K562 (cell line): ENCODE measurements around the gene ADCY1. TPM values are rescaled to one million over a fixed set of nuclear protein-coding genes. Genes with fewer than 3 reads are reported as not detected.

ENCODE experiments used
- ATAC-seq: fragments of 200-7000 bp; cut with Tn5 transposase; 3 replicates; pipeline ENCODE4 v1.9.1; 2020; ENCODE audit warnings: moderate library complexity
- BruUV-seq: library from RNA; stranded (reverse); fragments of 400-500 nt; replicated peaks from 2 replicates; lab custom pipeline; 2021; lab: Mats Ljungman, UMichigan
- CTCF ChIA-PET: fragments of 300-600 bp; formaldehyde crosslinking; extraction: SDS; loops from one replicate; lab custom pipeline; 2021; ENCODE audit warnings: low intra/inter-chr PET ratio; lab: Yijun Ruan, JAX
- POLR2A ChIA-PET: fragments of 300-600, 350-650 bp; sonication (Branson Sonifier 250); formaldehyde crosslinking; extraction: SDS; loops from one replicate; lab custom pipeline; 2021; ENCODE audit warnings: antibody characterized with exemption, inconsistent platforms; lab: Yijun Ruan, JAX
- DNase-seq, 4 experiments: peaks; one replicate each; pipeline versions ENCODE4 v3.0.0 to v3.0.0-alpha.2; 2011 to 2018; ENCODE audit warnings: low spot score in 3 of 4, mixed read lengths in 3 of 4; ENCODE audit errors: extremely low read depth in 1 of 4
- FAIRE-seq: peaks from 2 replicates; lab custom pipeline; 2011; peaks lifted over from hg19 to GRCh38; lab: Jason Lieb, UNC
- H2AFZ ChIP-seq: 2 replicates; pipeline ENCODE4 v1.6.0; 2011; ENCODE audit warnings: low read depth, low read length, control low read depth, inconsistent platforms
- H3K27ac ChIP-seq: fragments of 200-600 bp; 3 replicates; pipeline ENCODE4 v1.8.0; 2011; ENCODE audit warnings: low read depth, mild to moderate bottlenecking, control low read depth, inconsistent platforms, low read length, moderate library complexity, mixed read lengths; ENCODE audit errors: extremely low read depth
- H3K27me3 ChIP-seq, 2 experiments: fragments of 300-600 bp in 1 of 2; 2 replicates in 1 of 2; 3 replicates in 1 of 2; pipeline versions ENCODE4 v1.6.0 to v1.8.0; 2011; ENCODE audit warnings: inconsistent platforms in 2 of 2, low read length in 2 of 2, mild to moderate bottlenecking in 1 of 2, mixed read lengths in 1 of 2, moderate library complexity in 1 of 2; ENCODE audit not compliant: control insufficient read depth in 2 of 2, insufficient read depth in 2 of 2
- H3K36me3 ChIP-seq: fragments of 300-600 bp; 3 replicates; pipeline ENCODE4 v1.8.0; 2011; ENCODE audit warnings: mild to moderate bottlenecking, low read length, inconsistent platforms; ENCODE audit not compliant: control insufficient read depth, insufficient read depth
- H3K4me1 ChIP-seq, 2 experiments: fragments of 200-600 bp in 1 of 2; replicated peaks in 1 of 2; 2 replicates in 1 of 2; 3 replicates in 1 of 2; pipeline versions ENCODE4 v1.5.1 to v1.8.0; 2011; ENCODE audit warnings: inconsistent platforms in 2 of 2, low read length in 2 of 2, mild to moderate bottlenecking in 1 of 2, mixed read lengths in 1 of 2, moderate library complexity in 1 of 2; ENCODE audit not compliant: control insufficient read depth in 2 of 2, insufficient read depth in 2 of 2
- H3K4me2 ChIP-seq: 2 replicates; pipeline ENCODE4 v1.6.1; 2011; ENCODE audit warnings: low read length, control low read depth, inconsistent platforms, mixed read lengths; ENCODE audit not compliant: insufficient read depth
- H3K4me3 ChIP-seq: fragments of 200-600 bp; sonication (generic), shearing (Covaris generic); 2 replicates; pipeline ENCODE4 v1.5.1; 2016; ENCODE audit warnings: control low read depth, inconsistent platforms
- H3K79me2 ChIP-seq: fragments of 200-600 bp; 3 replicates; pipeline ENCODE4 v1.8.0; 2011; ENCODE audit warnings: low read length, inconsistent platforms; ENCODE audit not compliant: control insufficient read depth, insufficient read depth
- H3K9ac ChIP-seq, 2 experiments: 2 replicates each; pipeline versions ENCODE4 v1.6.0 to v1.6.1; 2011; ENCODE audit warnings: low read depth in 2 of 2, low read length in 2 of 2, control low read depth in 1 of 2, inconsistent platforms in 1 of 2, mild to moderate bottlenecking in 1 of 2, mixed read lengths in 1 of 2; ENCODE audit not compliant: insufficient read depth in 1 of 2
- H3K9me1 ChIP-seq: one replicate; pipeline ENCODE4 v1.6.0; 2011; ENCODE audit warnings: inconsistent platforms, mild to moderate bottlenecking, low read length, moderate library complexity; ENCODE audit not compliant: control insufficient read depth, insufficient read depth
- H3K9me3 ChIP-seq: replicated peaks from 2 replicates; pipeline ENCODE4 v1.5.1; 2011; ENCODE audit warnings: low read depth, low read length, inconsistent platforms; ENCODE audit not compliant: control insufficient read depth, insufficient read depth
- H4K20me1 ChIP-seq: replicated peaks from 2 replicates; pipeline ENCODE4 v1.6.1; 2011; ENCODE audit warnings: low read length, inconsistent platforms, mixed read lengths; ENCODE audit not compliant: control insufficient read depth, insufficient read depth
- ATF1 ChIP-seq, 2 experiments: fragments of 450-650 bp in 1 of 2; IDR thresholded peaks; 2 replicates each; pipeline ENCODE4 v1.6.1; 2016; ENCODE audit warnings: missing compliant biosample characterization in 1 of 2, missing genetic modification characterization in 1 of 2
- FOS ChIP-seq: IDR thresholded peaks from 3 replicates; pipeline ENCODE4 v1.6.1; 2011; ENCODE audit not compliant: insufficient read length; ENCODE audit errors: extremely low read depth
- KLF6 ChIP-seq: fragments of 250-450 bp; sonication (Bioruptor Pico); IDR thresholded peaks from 2 replicates; pipeline ENCODE4 v1.4.0; 2020; ENCODE audit warnings: mild to moderate bottlenecking, moderate library complexity, borderline replicate concordance
- POU5F1 ChIP-seq: fragments of 150-350 bp; IDR thresholded peaks from 2 replicates; pipeline ENCODE4 v1.6.1; 2014; ENCODE audit warnings: borderline replicate concordance, low read length, low read depth, mild to moderate bottlenecking; ENCODE audit not compliant: partially characterized antibody
- PRMT5 ChIP-seq: sonication (generic); formaldehyde crosslinking; IDR thresholded peaks from 2 replicates; pipeline ENCODE4 v1.5.0; 2020; ENCODE audit warnings: missing genetic modification reagents
- SIX5 ChIP-seq, 2 experiments: IDR thresholded peaks; 2 replicates each; pipeline ENCODE4 v1.6.1; 2011; ENCODE audit warnings: low read length in 2 of 2, borderline replicate concordance in 1 of 2, low read depth in 1 of 2, mild to moderate bottlenecking in 1 of 2, moderate library complexity in 1 of 2; ENCODE audit not compliant: insufficient read depth in 1 of 2
- TCF7 ChIP-seq: sonication (generic); IDR thresholded peaks from 2 replicates; pipeline ENCODE4 v1.6.1; 2016; ENCODE audit warnings: antibody characterized with exemption, borderline replicate concordance
- TCF7L2 ChIP-seq: fragments of 150-350 bp; IDR thresholded peaks from 2 replicates; pipeline ENCODE4 v1.6.1; 2016; ENCODE audit warnings: low read depth, mild to moderate bottlenecking, low read length, moderate library complexity
- ZC3H8 ChIP-seq: fragments of 450-650 bp; IDR thresholded peaks from 2 replicates; pipeline ENCODE4 v1.6.1; 2017
- ZKSCAN1 ChIP-seq: fragments of 150-350 bp; IDR thresholded peaks from 2 replicates; pipeline ENCODE4 v1.6.1; 2016; ENCODE audit warnings: low read depth, low read length
- whole genome bisulfite sequencing: fragments of 100-300 bp; shearing (Covaris generic); methylation state at CpG from one replicate; pipeline ENCODE4 v1.1.6; 2016; ENCODE audit warnings: low coverage, mixed read lengths; ENCODE audit not compliant: insufficient coverage; ENCODE audit errors: missing lambda C conversion rate; 5-methylcytosine and 5-hydroxymethylcytosine counted together
- in situ Hi-C: fragments of 300-500 bp; cut with MboI; formaldehyde crosslinking; loops from 4 replicates; pipeline ENCODE4 v1.15.0; 2018; ENCODE audit warnings: inconsistent platforms, mixed read lengths
- intact Hi-C: fragments of 100-400 bp; cut with micrococcal nuclease; formaldehyde crosslinking; loops from 2 replicates; pipeline ENCODE4 v1.14.2; 2022
- polyA plus RNA-seq, 8 experiments: library from polyadenylated mRNA; depleted of rRNA in 4 of 8; stranded (reverse) in 5 of 8; unstranded in 3 of 8; fragments of >200 nt; fragmentation: Nextera tagmentation in 2 of 8; fragmentation: Illumina TruSeq in 1 of 8; extraction: Ambion mirVana in 2 of 8; extraction: Trizol in 1 of 8; gene quantifications; 2 replicates each; pipeline versions ENCODE4 v1.2.1 to v1.2.3, GENCODE V29; 2011 to 2014; ENCODE audit warnings: inconsistent platforms in 1 of 8, missing spikeins in 1 of 8
- total RNA-seq, 7 experiments: library from RNA; depleted of rRNA in 6 of 7; stranded (reverse); fragments of >200 nt in 6 of 7; fragmentation: Illumina TruSeq in 2 of 7; extraction: Trizol in 2 of 7; gene quantifications; 2 replicates each; pipeline versions ENCODE4 v1.2.1 to v1.2.3, GENCODE V29; 2011 to 2021; ENCODE audit warnings: low replicate concordance in 1 of 7
- TF ChIP-seq, protein P1 (sequence below): fragments of 250-450 bp; sonication (Bioruptor Pico); IDR thresholded peaks from 2 replicates; pipeline ENCODE4 v1.8.0; 2021; ENCODE audit warnings: borderline replicate concordance, mild to moderate bottlenecking, moderate library complexity; ENCODE audit not compliant: poor library complexity, severe bottlenecking
- TF ChIP-seq, protein P2 (sequence below): fragments of 250-450 bp; sonication (Bioruptor Pico); IDR thresholded peaks from 2 replicates; pipeline ENCODE4 v1.8.0; 2021; ENCODE audit warnings: mild to moderate bottlenecking, moderate library complexity
- TF ChIP-seq, protein P3 (sequence below), 2 experiments: fragments of 450-650 bp; conservative IDR thresholded peaks; 2 replicates each; pipeline ENCODE4 v1.6.1; 2017; ENCODE audit warnings: mild to moderate bottlenecking in 2 of 2, moderate library complexity in 2 of 2

ADCY1 gene
- total and polyA plus RNA-seq, 9 of the 15 experiments (the other 6 are each of a cell fraction or from before 2014, with no cell fraction given), result under 0.01 to 0.18 (median 0.10) TPM; not detected in 4

DNA sequence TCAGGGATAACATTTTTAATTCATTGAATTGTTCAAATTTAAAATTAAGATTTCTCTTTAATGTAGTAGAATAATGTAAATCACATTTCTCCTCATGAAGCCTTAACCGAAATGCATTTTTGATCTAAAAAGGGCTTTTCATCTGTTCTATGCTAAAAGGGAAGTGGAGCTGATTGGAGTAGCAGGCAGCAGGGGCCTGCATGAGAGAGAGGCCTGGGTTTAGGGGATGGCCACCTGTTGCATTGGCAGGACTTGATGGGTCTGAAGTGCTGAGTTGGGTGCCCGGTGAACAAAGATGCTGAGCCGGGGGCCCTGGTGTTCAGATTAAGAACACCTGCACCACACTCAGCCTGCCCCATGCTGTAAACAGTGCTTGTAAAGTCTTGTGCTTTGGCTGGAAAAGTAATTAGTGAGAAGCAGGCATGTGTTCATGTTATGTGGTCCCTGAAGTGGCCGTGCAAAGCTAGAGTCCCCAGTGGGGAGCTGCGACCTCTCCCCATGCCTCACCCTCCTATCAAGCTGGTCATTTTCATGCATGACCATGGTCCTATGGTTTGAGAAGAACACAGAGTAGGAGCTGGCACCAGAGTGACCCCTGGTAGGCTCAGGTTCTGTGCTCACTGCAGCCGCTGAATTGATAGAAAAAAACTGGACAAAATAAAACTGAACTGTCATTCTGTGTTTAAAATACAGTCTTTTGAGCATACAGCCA lies 124.3 kb downstream of the ADCY1 start:
- POLR2A ChIA-PET, result no interaction called here

More for the DNA sequence above, 124.3 kb downstream of the ADCY1 start:
- peaks cover 28 to 56% of the 10 kb centered on the region in 2 experiments for H3K27me3 ChIP-seq
- DNase-seq (no peak), FAIRE-seq (no peak), ATAC-seq (no peak)
- no peak overlapping the region for H3K4me3 ChIP-seq
- TF ChIP-seq TCF7, result no peak
- TF ChIP-seq ZKSCAN1, result no peak
- TF ChIP-seq PRMT5 (CRISPR knock-in tag), result no peak
- no peak for TF ChIP-seq SIX5 (IDR thresholded peaks at IDR 0.05; ENCODE audit: borderline replicate concordance in 1 of 2, insufficient read depth in 1 of 2, low read depth in 1 of 2, low read length in 2 of 2)
- TF ChIP-seq, protein P1, sequence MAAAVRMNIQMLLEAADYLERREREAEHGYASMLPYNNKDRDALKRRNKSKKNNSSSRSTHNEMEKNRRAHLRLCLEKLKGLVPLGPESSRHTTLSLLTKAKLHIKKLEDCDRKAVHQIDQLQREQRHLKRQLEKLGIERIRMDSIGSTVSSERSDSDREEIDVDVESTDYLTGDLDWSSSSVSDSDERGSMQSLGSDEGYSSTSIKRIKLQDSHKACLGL (CRISPR knock-in tag), result no peak
- TF ChIP-seq, protein P2, sequence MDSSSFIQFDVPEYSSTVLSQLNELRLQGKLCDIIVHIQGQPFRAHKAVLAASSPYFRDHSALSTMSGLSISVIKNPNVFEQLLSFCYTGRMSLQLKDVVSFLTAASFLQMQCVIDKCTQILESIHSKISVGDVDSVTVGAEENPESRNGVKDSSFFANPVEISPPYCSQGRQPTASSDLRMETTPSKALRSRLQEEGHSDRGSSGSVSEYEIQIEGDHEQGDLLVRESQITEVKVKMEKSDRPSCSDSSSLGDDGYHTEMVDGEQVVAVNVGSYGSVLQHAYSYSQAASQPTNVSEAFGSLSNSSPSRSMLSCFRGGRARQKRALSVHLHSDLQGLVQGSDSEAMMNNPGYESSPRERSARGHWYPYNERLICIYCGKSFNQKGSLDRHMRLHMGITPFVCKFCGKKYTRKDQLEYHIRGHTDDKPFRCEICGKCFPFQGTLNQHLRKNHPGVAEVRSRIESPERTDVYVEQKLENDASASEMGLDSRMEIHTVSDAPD (CRISPR knock-in tag), result no peak
- no peak for TF ChIP-seq TCF7L2
- no peak for TF ChIP-seq POU5F1
- no peak for TF ChIP-seq KLF6 (CRISPR knock-in tag)
- TF ChIP-seq ZC3H8, result no peak
- TF ChIP-seq, protein P3, sequence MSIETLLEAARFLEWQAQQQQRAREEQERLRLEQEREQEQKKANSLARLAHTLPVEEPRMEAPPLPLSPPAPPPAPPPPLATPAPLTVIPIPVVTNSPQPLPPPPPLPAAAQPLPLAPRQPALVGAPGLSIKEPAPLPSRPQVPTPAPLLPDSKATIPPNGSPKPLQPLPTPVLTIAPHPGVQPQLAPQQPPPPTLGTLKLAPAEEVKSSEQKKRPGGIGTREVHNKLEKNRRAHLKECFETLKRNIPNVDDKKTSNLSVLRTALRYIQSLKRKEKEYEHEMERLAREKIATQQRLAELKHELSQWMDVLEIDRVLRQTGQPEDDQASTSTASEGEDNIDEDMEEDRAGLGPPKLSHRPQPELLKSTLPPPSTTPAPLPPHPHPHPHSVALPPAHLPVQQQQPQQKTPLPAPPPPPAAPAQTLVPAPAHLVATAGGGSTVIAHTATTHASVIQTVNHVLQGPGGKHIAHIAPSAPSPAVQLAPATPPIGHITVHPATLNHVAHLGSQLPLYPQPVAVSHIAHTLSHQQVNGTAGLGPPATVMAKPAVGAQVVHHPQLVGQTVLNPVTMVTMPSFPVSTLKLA (conservative IDR thresholded peaks at IDR 0.05), result no peak
- no peak for TF ChIP-seq FOS
- TF ChIP-seq ATF1 (CRISPR knock-in tag; IDR thresholded peaks at IDR 0.05), result no peak
- no peak for TF ChIP-seq ATF1 (tag; IDR thresholded peaks at IDR 0.05)
- in situ Hi-C loops, result no loop called here
- no peaks in the 10 kb centered on the region; a peak in 1 of 5 replicates for H3K4me1 ChIP-seq
- no peaks in the 10 kb centered on the region for H3K79me2 ChIP-seq
- BruUV-seq, result no TSS peak
- no peaks in the 10 kb centered on the region for H3K9me3 ChIP-seq
- no peaks in the 10 kb centered on the region for H3K9me1 ChIP-seq
- no peaks in the 10 kb centered on the region for H3K36me3 ChIP-seq
- CTCF ChIA-PET, result no interaction called here
- H4K20me1 ChIP-seq, result no peaks in the 10 kb centered on the region
- H2AFZ ChIP-seq, result no peak overlapping the region
- intact Hi-C loops, result no loop called here
- H3K4me2 ChIP-seq, result no peak overlapping the region
- WGBS, result 4% methylated on average over 6 of the region's 6 CpGs
- H3K27ac ChIP-seq, result no peak overlapping the region
- no peak overlapping the region for H3K9ac ChIP-seq
